ENCODE data around the gene CCDC83. TPM values are rescaled to one million over a fixed set of nuclear protein-coding genes. Genes with fewer than 3 reads are reported as not detected.

CCDC83 gene
- total and polyA plus RNA-seq, 12 donors = not detected

DNA sequence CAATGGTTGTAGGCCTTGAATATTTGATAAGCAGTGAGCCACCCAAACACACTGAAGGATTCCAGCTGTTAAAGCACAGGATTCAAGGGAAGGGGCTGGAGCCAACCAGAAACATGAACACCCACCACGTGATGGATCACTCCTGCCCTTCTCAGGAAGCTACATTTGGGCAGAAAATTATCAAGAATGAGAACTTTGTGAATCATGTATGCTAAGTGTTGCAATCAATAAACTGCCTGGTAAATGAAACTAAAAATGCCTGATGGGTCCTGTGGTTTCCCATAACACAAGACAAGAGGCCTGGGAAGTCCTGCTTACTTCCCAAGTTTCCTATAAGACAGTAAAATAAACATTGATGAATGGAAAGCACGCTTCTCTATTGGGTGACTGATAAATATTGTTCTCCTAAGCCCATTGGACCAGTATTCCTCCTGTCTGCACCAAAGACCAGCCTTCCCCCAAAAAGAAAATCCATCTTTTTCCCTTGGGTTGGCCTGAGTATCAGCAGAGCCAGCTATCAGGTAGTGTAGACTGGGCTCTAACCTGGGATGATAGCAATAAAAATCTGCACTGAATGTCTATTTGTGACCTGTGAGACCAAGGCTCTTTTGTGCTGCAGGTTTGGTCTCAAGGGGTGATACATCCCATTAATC, 98.4 kb downstream of the CCDC83 start:
- H3K4me3 ChIP-seq = no peak overlapping the region
- ATAC-seq (peak in 4 of 8 donors; percentile 4 to 40 (median 16)), DNase-seq (no peak)
- peak overlapping the region in 2 of 10 donors; percentile 61 to 63 for H3K27ac ChIP-seq
- peaks cover 0 to 9% (median 0%) of the 10 kb centered on the region in 11 donors for H3K9me3 ChIP-seq
- H3K4me1 ChIP-seq = peaks cover 6 to 40% (median 16%) of the 10 kb centered on the region in 9 donors
- intact Hi-C loops (cut with DNase I) = no loop called here
- 36 to 43% methylated on average over 2 of the region's 2 CpGs for WGBS, 2 donors
- no peaks in the 10 kb centered on the region for H3K27me3 ChIP-seq
- no peak for TF ChIP-seq CTCF (IDR thresholded peaks at IDR 0.05)
- H3K36me3 ChIP-seq = peaks cover 0 to 52% (median 13%) of the 10 kb centered on the region in 9 donors

GRCh38 chr11:85955531-85955930, 100.3 kb downstream of the CCDC83 start:
- no peaks in the 10 kb centered on the region for H3K27me3 ChIP-seq
- H3K9me3 ChIP-seq = peaks cover 0 to 9% (median 0%) of the 10 kb centered on the region in 11 donors
- H3K4me1 ChIP-seq = peaks cover 6 to 35% (median 19%) of the 10 kb centered on the region in 9 donors
- TF ChIP-seq CTCF (IDR thresholded peaks at IDR 0.05) = no peak
- H3K4me3 ChIP-seq = no peak overlapping the region
- H3K27ac ChIP-seq = peak overlapping the region in 9 of 10 donors; percentile 7 to 63 (median 45)
- intact Hi-C loops (cut with DNase I) = no loop called here
- DNase-seq (no peak), ATAC-seq (peak in 7 of 8 donors; percentile 16 to 63 (median 54))
- peaks cover 0 to 71% (median 13%) of the 10 kb centered on the region in 9 donors for H3K36me3 ChIP-seq
- 50 to 68% methylated on average over 1 of the region's 1 CpG for WGBS, 2 donors

GRCh38 chr11:85960678-85961077, 105.5 kb downstream of the CCDC83 start:
- intact Hi-C loops (cut with DNase I) = no loop called here
- Histone ChIP-seq H3K4me3 (no peak overlapping the region), H3K36me3 (peaks cover 0 to 100% (median 34%) of the 10 kb centered on the region in 9 donors), H3K4me1 (peaks cover 3 to 24% (median 21%) of the 10 kb centered on the region in 9 donors), H3K9me3 (no peaks in the 10 kb centered on the region), H3K27me3 (no peaks in the 10 kb centered on the region), H3K27ac (no peak overlapping the region)
- TF ChIP-seq CTCF (IDR thresholded peaks at IDR 0.05) = no peak
- DNase-seq = no peak
- WGBS, 2 donors = 77 to 81% methylated on average over 3 of the region's 3 CpGs
- ATAC-seq = no peak

- no peak overlapping the region for H3K4me3 ChIP-seq
- intact Hi-C loops (cut with DNase I) = no loop called here
- DNase-seq (no peak), ATAC-seq (peak in 2 of 8 donors; percentile 25 to 39)
- no peak overlapping the region for H3K27ac ChIP-seq
- WGBS, 2 donors = 38 to 44% methylated on average over 6 of the region's 6 CpGs
- peaks cover 0 to 22% (median 17%) of the 10 kb centered on the region in 9 donors for H3K4me1 ChIP-seq
- no peaks in the 10 kb centered on the region for H3K27me3 ChIP-seq
- no peaks in the 10 kb centered on the region for H3K9me3 ChIP-seq
- no peak for TF ChIP-seq CTCF (IDR thresholded peaks at IDR 0.05)
- H3K36me3 ChIP-seq = peaks cover 0 to 100% (median 32%) of the 10 kb centered on the region in 9 donors
Measured at GRCh38 chr11:85961130-85961529, 105.9 kb downstream of the CCDC83 start.
